ENCODE results near the gene SPRR2E.
"Not testable (repeated sequence)": the region's sequence is repeated elsewhere in the genome, so short reads cannot be mapped to it uniquely, and the experiment has no call there.

DNA sequence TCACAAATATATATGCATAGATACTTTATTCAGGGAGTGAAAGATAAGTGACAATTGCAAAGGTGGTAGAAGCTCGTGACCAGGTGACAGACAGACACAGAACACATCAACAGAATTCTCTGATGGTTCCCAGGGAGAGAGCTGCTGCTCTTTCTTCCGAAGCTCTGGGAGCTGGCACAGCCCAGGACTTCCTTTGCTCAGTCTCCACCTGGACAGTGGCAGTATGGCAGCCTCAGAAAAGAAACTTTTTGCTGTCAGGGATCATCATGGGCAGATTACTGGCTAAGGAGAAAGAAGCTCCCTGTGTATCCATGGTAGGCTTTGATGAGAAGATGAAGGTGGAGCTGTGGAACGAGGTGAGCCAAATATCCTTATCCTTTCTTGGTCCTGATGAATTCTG, 38.2 kb downstream of the SPRR2E start:
- TF ChIP-seq EZH2phosphoT487, EZH2 (IDR thresholded peaks at IDR 0.05): not testable (repeated sequence)
- TF ChIP-seq, protein P1, sequence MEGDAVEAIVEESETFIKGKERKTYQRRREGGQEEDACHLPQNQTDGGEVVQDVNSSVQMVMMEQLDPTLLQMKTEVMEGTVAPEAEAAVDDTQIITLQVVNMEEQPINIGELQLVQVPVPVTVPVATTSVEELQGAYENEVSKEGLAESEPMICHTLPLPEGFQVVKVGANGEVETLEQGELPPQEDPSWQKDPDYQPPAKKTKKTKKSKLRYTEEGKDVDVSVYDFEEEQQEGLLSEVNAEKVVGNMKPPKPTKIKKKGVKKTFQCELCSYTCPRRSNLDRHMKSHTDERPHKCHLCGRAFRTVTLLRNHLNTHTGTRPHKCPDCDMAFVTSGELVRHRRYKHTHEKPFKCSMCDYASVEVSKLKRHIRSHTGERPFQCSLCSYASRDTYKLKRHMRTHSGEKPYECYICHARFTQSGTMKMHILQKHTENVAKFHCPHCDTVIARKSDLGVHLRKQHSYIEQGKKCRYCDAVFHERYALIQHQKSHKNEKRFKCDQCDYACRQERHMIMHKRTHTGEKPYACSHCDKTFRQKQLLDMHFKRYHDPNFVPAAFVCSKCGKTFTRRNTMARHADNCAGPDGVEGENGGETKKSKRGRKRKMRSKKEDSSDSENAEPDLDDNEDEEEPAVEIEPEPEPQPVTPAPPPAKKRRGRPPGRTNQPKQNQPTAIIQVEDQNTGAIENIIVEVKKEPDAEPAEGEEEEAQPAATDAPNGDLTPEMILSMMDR (IDR thresholded peaks at IDR 0.05): not testable (repeated sequence)
